ENCODE measurements around the gene CPSF7. TPM values are rescaled to one million over a fixed set of nuclear protein-coding genes. Genes with fewer than 3 reads are reported as not detected.
A peak's percentile ranks its signal among the peaks of the same experiment; 100 is the strongest.

The CPSF7 gene
- total and polyA plus RNA-seq, 10 of the 15 experiments (the other 5 are each of a cell fraction or from before 2014, with no cell fraction given): 14.9 to 93.1 (median 60.9) TPM

DNA sequence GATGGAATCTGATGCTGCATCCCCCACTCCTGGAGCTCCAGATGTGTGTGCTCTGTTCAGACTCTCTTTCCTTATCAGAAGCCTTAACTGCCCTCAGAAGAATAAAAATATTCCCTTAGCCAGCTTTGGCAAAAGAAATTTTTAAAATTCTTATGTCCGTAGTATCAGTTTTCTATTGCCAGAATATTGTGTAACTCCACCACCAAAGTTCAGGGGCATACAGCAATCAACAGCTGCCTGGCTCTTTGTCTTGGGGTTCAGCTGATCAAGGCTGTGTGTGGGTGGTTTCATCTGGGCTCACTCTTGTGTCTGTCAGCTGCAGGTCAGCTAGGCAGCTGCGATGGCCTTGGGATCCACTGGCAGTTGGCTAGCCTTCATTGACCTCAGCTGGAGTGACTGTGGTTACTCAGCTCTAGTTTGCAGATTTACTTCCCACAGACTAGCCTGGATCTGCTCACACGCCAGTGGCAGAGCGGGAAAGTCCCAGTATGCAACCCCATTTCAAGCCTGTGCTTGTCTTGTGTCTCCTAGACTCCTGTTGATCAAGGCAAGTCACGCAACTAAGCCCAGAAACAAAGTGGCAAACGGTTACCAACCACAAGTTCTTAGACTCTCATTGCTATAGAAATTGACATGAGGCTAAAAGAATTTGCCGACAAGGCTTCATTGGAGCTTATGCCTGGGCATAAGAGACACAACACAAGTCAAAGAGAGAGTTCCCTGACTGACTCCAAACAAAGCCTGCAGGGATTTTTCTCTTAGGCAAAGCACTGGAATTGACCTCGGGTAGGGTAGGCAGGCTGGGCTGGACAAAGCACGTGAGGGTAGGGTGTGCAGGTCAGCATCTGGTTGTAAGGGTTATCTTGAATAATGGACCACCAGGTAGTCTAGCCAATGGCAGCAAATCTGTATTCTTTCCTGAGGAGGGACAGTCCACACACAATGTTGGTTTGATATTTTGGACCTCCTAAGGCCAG is 60.1 kb downstream of the CPSF7 start (continued):
- TF ChIP-seq, protein P1, sequence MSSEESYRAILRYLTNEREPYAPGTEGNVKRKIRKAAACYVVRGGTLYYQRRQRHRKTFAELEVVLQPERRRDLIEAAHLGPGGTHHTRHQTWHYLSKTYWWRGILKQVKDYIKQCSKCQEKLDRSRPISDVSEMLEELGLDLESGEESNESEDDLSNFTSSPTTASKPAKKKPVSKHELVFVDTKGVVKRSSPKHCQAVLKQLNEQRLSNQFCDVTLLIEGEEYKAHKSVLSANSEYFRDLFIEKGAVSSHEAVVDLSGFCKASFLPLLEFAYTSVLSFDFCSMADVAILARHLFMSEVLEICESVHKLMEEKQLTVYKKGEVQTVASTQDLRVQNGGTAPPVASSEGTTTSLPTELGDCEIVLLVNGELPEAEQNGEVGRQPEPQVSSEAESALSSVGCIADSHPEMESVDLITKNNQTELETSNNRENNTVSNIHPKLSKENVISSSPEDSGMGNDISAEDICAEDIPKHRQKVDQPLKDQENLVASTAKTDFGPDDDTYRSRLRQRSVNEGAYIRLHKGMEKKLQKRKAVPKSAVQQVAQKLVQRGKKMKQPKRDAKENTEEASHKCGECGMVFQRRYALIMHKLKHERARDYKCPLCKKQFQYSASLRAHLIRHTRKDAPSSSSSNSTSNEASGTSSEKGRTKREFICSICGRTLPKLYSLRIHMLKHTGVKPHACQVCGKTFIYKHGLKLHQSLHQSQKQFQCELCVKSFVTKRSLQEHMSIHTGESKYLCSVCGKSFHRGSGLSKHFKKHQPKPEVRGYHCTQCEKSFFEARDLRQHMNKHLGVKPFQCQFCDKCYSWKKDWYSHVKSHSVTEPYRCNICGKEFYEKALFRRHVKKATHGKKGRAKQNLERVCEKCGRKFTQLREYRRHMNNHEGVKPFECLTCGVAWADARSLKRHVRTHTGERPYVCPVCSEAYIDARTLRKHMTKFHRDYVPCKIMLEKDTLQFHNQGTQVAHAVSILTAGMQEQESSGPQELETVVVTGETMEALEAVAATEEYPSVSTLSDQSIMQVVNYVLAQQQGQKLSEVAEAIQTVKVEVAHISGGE (CRISPR knock-in tag; IDR thresholded peaks at IDR 0.05): no peak
- no peak for TF ChIP-seq NFYB (IDR thresholded peaks at IDR 0.05; ENCODE audit: insufficient read depth, low read depth, low read length)
- TF ChIP-seq, protein P2, sequence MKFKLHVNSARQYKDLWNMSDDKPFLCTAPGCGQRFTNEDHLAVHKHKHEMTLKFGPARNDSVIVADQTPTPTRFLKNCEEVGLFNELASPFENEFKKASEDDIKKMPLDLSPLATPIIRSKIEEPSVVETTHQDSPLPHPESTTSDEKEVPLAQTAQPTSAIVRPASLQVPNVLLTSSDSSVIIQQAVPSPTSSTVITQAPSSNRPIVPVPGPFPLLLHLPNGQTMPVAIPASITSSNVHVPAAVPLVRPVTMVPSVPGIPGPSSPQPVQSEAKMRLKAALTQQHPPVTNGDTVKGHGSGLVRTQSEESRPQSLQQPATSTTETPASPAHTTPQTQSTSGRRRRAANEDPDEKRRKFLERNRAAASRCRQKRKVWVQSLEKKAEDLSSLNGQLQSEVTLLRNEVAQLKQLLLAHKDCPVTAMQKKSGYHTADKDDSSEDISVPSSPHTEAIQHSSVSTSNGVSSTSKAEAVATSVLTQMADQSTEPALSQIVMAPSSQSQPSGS (IDR thresholded peaks at IDR 0.05; ENCODE audit: low read length): peak; percentile 82
- TF ChIP-seq, protein P3, sequence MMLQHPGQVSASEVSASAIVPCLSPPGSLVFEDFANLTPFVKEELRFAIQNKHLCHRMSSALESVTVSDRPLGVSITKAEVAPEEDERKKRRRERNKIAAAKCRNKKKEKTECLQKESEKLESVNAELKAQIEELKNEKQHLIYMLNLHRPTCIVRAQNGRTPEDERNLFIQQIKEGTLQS (IDR thresholded peaks at IDR 0.05; ENCODE audit: borderline replicate concordance, extremely low read depth, low read depth, low read length): no peak
- no peak for TF ChIP-seq POLR2AphosphoS2 (IDR thresholded peaks at IDR 0.05; ENCODE audit: low read depth, low read length)
- TF ChIP-seq SUPT20H (IDR thresholded peaks at IDR 0.05; ENCODE audit: borderline replicate concordance, control insufficient read depth, low read depth, low read length): no peak
- no peak for TF ChIP-seq SRF (IDR thresholded peaks at IDR 0.05; ENCODE audit: low read depth in 2 of 2, low read length in 2 of 2)
- TF ChIP-seq BCL11A (IDR thresholded peaks at IDR 0.05; ENCODE audit: low read depth, low read length): peak; percentile 93
- no peak for TF ChIP-seq CHD4 (IDR thresholded peaks at IDR 0.05)
- TF ChIP-seq NBN (IDR thresholded peaks at IDR 0.05): peak; percentile 88
- TF ChIP-seq NFYA (IDR thresholded peaks at IDR 0.05; ENCODE audit: borderline replicate concordance, low read depth, low read length): no peak
- no peak for TF ChIP-seq SREBF2 (IDR thresholded peaks at IDR 0.05; ENCODE audit: low read length)
- peak; percentile 73 for TF ChIP-seq SP1 (IDR thresholded peaks at IDR 0.05; ENCODE audit: low read depth, low read length)
- TF ChIP-seq NR2C2 (IDR thresholded peaks at IDR 0.05; ENCODE audit: borderline replicate concordance, control insufficient read depth, insufficient read length, low read depth): no peak
- no peak for TF ChIP-seq ZSCAN29 (IDR thresholded peaks at IDR 0.05)
- no peak for TF ChIP-seq FOS (IDR thresholded peaks at IDR 0.05; ENCODE audit: borderline replicate concordance, extremely low read depth, insufficient read length)
- TF ChIP-seq ZZZ3 (IDR thresholded peaks at IDR 0.05; ENCODE audit: control insufficient read depth, insufficient read length, low read depth): no peak
- TF ChIP-seq, protein P4, sequence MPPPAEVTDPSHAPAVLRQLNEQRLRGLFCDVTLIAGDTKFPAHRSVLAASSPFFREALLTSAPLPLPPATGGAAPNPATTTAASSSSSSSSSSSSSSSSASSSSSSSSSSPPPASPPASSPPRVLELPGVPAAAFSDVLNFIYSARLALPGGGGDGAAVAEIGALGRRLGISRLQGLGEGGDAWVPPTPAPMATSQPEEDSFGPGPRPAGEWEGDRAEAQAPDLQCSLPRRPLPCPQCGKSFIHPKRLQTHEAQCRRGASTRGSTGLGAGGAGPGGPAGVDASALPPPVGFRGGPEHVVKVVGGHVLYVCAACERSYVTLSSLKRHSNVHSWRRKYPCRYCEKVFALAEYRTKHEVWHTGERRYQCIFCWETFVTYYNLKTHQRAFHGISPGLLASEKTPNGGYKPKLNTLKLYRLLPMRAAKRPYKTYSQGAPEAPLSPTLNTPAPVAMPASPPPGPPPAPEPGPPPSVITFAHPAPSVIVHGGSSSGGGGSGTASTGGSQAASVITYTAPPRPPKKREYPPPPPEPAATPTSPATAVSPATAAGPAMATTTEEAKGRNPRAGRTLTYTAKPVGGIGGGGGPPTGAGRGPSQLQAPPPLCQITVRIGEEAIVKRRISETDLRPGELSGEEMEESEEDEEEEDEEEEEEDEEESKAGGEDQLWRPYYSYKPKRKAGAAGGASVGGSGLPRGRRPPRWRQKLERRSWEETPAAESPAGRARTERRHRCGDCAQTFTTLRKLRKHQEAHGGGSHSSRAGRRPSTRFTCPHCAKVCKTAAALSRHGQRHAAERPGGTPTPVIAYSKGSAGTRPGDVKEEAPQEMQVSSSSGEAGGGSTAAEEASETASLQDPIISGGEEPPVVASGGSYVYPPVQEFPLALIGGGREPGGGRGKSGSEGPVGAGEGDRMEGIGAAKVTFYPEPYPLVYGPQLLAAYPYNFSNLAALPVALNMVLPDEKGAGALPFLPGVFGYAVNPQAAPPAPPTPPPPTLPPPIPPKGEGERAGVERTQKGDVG (CRISPR knock-in tag; IDR thresholded peaks at IDR 0.05): no peak
- TF ChIP-seq BACH1 (IDR thresholded peaks at IDR 0.05; ENCODE audit: borderline replicate concordance): peak; percentile 27; the same call in 1 of the 2 replicates
- TF ChIP-seq STAT1 (conservative IDR thresholded peaks at IDR 0.05): no peak
- no peak for TF ChIP-seq TAF1 (IDR thresholded peaks at IDR 0.05; ENCODE audit: borderline replicate concordance, low read depth, low read length)
- TF ChIP-seq RCOR1 (conservative IDR thresholded peaks at IDR 0.05; ENCODE audit: low read depth, low read length): no peak
